Measurements from ENCODE around the gene SUGT1.
"Not testable (repeated sequence)": the region's sequence is repeated elsewhere in the genome, so short reads cannot be mapped to it uniquely, and the experiment has no call there.

SUGT1 gene

DNA sequence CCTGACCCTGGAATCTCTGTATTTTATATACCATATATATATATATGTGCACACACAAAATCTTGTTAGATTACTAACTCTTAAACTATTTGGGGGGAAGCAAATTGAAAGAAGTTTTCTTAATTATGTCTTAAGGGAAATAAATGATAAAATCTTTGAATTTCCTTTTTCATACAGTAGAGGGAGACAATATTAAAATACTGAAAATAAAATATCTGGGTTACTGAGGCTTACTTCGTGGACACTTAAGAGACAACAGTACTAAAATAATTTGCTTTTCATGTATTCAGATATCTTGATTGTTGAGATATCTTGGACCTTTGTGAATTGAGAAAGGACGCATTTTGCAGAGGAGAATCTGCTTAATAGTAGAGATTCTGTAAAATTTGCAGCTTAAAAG, 17.0 kb downstream of the SUGT1 start:
- no peak for DNase-seq (ENCODE audit: low spot score)

DNA sequence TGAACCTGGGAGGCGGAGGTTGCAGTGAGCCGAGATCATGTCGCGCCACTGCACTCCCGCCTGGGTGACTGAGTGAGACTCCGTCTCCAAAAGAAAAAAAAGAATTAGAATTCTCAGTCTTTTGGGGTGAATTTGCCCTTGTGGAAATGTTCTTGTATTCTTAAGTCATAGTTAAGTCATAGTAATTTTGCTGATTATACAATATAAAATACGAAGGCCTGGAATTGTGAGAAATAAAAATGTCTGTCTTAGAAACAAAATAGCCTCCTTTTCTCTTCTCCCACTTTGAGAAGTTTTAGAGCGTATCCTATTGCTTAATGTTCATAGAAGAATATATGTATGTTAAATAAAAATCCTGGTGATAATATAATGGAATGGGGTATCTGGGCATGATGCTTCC, 18.1 kb downstream of the SUGT1 start:
- no peak for DNase-seq (ENCODE audit: low spot score)

DNA sequence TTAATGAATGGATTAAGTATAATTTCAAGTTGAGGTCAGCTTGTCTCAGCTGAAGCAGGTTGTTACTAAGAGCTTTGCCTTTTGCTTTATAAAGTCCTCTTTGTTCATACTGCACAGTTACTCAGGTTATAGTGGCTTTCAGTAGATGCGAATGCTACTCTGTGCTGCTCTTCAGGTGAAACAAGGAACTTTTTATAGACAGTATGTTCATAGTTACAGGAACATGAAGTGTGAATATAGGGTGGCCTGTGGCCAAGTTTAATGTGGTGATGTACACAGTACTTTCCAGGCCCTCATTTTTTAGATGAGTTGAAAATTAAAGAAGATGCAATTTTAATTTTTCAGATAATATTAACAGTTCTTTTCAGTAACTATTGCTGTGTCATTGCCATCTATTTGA, 20.8 kb downstream of the SUGT1 start:
- DNase-seq (ENCODE audit: low spot score) = no peak

DNA sequence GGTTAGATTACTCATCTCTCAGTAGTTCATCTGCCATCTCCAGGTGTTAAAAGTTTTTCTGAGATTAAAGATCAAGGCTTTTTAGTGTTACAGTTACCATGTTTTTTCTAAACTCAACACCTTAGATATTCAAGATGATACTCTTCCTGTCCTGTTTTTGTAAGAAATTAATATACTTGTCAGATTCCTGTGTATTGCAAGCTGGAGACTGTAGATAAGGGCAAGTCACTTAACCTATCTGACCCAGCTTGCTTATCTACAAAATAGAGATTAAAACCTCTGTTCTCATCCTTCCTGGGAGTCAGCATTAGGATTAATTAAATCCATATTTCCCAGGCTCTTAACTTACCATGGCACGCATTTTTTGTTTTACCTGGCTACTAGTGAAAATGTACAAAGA, 25.2 kb downstream of the SUGT1 start:
- DNase-seq (ENCODE audit: low spot score) = no peak

DNA sequence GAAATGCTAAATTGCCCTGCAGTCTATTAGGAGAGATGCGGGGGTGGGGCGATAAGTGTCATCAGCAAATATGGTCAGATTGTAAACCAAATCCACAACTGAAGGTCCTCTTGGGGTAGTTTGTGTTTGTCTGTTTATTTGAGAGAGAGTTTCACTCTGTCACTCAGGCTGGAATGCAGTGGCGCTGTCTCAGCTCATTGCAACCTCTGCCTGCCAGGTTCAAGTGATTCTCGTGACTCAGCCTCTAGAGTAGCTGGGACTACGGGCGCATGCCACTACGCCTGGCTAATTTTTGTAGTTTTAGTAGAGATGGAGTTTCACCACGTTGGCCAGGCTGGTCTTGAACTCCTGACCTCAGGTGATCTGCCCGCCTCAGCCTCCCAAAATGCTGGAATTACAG, 33.2 kb downstream of the SUGT1 start:
- DNase-seq (ENCODE audit: low spot score) = not testable (repeated sequence)

DNA sequence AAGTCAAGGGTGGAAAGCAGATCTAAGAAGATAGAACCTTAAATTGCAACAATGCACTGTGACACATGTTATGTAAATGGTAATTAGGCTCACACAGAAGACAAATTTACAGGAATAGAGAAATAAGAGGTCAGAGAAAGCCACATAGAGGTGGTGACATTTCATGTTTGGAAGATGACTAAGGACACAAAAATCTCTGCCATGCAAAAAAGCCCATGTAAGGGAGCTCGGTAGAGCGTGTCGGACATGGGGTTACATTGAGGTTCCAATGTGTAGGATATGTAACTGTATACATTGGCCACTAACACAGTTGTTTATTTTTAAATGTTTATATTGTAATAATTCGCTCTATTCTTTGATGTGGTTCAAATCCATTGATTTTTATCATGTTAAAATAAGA, 33.7 kb downstream of the SUGT1 start:
- DNase-seq (ENCODE audit: low spot score) = no peak

DNA sequence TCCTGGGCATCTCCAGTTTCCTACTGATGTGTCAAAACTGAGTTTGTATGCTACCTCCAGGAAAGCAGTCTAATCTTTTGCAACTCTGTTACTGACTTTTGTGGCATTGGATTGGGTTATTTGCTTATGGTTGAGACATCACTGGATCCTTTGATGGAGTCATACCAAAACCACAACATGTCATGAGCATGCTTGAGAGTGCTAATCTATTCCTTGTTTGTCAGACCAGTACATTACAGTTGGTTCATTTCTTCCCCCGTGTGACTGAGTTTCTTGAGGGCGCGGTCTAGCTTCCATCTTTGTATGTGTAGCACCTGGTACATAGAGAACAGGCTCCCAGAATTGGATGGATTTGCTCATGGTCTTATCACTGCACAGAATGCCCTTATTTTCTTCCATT, 43.2 kb downstream of the SUGT1 start:
- peak; percentile 14 for DNase-seq (ENCODE audit: low spot score)

DNA sequence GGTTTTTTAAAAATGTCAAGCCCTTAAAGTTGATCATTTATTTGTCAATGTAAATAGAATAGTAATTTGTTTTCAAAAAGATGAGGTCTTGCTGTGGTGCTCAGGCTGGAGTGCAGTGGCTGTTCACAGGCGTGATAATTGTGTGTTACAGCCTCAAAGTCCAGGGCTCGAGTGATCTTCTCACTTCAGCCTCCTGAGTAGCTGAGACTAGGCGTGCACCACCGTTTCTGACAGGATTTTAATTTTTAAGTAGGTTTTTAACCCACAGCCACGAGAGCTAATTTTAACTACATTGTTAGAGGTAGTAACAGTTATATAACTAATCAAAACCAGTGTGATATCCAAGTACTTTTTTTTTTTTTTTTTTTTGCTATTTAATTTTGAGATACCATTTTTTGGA, 43.9 kb downstream of the SUGT1 start:
- no peak for DNase-seq (ENCODE audit: low spot score)

DNA sequence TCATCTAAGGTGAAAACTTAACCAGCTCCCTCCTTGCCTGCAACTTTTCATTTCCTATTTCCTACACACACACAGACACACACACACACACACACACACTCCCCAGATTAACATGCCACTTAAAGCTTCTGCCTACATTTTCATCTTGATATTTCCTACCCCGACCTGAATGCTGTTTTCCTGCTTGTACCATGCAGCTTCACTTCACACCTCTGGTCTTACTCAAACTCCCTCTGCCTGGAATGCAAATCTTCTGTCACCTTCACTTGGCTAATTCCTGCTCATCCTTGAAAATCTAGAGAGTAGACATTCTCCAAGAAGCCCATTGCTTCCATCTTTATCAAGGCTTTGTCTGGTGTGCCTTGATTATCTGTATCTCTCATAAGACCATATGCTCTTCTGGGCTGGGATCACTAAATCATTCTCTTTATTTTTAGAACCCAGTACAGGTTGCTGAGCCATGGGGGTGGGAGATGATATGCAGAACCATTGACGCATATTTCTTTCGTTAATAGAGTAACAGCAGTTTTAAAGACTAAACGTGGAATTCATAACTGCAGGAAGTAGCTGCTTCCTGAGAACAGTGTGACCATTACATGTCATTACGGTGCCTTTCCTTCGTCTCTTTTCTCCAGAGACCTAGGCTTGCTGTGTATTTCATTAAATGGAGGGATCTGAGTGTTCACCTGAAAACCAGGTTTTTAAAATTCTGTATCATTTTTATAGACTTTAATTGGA, 49.3 kb downstream of the SUGT1 start:
- DNase-seq (ENCODE audit: low spot score) = no peak

DNA sequence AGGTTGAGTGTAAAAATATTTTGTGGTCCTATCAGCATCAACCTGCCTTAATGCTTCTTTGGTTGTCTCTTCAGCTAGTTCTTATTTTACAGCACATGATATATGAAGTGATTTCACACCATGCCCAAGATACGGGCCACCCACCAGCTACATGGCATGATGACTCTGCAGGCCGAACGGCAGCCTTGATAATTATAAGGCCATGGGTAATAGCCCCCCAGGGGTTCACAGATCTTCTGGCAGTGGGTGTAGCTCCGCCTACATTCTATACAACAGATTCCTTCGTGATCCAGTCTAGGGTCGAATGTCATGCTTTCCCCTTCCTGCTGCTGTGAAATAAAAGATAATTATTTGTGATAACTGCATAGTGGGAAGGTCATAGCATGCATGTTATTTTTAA, 50.8 kb downstream of the SUGT1 start:
- no peak for DNase-seq (ENCODE audit: low spot score)

DNA sequence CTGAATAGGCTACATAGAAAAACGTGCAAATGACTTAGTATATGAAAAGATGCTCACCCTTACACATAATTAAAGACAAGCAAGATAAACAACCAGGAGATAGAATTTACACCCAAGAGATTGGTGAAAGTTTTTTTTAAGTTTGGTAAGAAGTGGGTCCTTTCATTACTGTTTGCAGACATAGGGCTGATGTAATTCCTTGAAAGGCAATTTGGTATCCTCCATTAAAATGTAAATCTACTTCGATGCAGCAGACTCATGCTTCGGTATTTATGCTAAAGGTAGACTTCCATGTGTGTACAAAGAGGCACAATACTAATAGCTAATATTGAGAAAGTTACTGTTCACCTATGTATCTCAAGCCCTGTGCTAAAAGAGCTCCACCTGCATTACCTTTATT, 53.4 kb downstream of the SUGT1 start:
- DNase-seq (ENCODE audit: low spot score) = no peak

DNA sequence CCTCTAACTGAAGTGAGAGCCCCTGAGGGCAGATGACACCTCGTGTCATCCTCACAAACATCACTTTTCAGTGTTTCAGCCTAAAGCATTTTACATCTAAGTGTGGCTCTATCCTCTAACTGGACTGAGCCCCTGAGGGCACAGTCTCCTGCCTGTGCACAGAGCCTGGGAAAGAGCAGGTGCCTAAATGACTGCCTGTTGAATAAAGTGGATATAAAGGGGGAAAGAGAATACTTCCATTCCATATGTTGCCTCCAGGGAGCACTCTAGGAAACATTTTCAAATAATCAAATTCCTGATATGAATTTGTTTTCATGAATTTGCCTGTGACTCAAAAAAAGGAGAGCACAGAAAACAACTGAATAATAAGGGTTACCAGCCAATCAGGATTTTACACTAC, 54.7 kb downstream of the SUGT1 start:
- no peak for DNase-seq (ENCODE audit: low spot score)

DNA sequence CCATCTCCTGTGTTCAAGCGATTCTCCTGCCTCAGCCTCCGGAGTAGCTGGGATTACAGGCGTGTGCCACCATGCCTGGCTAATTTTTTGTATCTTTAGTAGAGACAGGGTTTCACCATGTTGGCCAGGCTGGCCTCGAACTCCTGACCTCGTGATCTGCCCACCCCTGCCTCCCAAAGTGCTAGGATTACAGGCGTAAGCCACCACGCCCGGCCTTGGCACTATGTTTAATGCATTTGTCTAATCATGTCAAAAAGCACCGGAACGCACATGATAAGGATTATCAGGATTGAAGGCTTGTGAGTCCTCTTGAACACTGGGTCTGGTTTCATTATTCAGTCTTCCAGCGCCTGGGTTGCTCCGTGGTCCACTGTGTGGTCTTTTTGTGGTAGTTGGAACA, 55.6 kb downstream of the SUGT1 start:
- not testable (repeated sequence) for DNase-seq (ENCODE audit: low spot score)

DNA sequence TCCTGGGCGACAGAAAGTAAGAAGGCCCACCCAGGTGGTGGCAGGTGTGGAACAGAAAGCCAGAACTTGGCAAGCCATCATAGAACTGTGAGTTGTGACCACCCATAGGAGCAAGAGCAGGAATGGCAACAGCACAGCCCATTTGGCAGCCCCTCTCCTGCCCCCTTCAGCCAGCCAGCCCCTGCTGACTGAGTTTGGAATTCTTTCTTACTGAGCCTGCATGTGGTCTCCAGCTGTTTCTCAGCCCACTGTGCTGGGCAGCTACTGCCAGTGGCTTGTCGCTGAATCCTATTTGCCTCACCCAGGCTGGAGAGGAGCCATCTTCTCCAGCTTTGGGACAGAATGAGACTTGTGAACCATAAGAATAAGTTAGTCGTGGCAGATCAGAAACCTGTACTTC, 58.6 kb downstream of the SUGT1 start:
- no peak for DNase-seq (ENCODE audit: low spot score)

DNA sequence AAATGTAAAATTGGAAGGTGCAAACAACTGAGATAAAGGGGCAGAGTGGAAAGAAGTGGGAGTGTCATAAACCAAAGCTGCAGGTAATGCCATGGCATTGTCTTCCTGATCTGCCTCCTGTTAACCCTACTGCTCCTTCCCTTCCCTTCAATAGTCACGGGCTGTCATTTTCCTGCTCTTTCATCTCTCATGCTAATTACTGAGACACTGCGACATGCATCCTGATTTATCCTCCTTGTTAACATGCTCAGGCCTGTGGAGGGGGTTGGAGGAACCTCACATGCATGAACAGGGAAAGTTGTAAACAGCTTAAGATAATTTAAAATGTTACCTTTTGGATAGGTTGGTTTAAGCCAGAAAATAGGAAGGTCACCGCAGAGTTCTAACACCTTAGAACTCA, 59.7 kb downstream of the SUGT1 start:
- no peak for DNase-seq (ENCODE audit: low spot score)

DNA sequence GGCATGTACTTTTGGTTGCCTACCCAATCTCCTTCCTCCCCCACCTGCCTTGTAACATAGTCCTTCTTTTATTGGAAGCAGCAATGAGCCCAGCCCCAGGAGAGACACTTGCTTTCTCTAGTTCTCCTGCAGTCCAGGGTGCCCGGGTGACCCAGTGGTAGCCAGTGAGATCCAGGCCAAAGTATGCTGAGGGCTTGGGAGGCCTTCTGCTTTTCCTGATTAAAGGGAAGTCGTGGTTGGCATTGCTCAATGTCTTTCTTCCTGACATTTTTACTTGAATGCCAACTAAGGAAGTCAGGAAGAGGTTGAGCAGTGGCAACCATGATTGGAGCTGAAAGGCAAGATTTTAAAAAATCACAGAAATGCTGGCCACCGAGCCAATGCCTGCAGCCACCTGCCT, 61.3 kb downstream of the SUGT1 start:
- DNase-seq (ENCODE audit: low spot score) = no peak

DNA sequence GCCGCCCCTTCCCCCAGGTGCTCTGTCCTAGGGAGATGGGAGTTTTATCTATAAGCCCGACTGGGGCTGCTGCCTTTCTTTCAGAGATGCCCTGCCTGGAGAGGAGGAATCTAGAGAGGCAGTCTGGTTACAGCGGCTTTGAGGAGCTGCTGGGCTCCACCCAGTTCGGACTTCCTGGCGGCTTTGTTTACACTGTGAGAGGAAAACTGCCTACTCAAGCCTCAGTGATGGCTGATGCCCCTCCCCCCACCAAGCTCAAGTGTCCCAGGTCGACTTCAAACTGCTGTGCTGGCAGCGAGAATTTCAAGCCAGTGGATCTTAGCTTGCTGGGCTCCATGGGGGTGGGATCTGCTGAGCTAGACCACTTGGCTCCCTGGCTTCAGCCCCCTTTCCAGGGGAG, 68.3 kb downstream of the SUGT1 start:
- not testable (repeated sequence) for DNase-seq (ENCODE audit: low spot score)

DNA sequence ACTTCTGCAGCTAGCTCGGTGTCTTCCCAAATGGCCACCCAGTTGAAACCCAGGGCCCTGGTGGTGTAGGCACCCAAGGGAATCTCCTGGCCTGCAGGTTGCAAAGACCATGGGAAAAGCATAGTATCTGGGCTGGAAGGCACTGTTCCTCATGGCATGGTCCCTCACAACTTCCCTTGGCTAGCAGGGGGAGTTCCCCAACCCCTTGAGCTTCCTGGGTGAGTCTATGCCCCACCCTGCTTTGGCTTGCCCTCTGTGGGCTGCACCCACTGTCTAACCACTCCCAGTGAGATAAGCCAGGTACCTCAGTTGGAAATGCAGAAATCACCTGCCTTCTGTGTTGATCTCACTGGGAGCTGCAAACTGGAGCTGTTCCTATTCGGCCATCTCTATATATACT, 68.7 kb downstream of the SUGT1 start:
- DNase-seq (ENCODE audit: low spot score) = not testable (repeated sequence)

DNA sequence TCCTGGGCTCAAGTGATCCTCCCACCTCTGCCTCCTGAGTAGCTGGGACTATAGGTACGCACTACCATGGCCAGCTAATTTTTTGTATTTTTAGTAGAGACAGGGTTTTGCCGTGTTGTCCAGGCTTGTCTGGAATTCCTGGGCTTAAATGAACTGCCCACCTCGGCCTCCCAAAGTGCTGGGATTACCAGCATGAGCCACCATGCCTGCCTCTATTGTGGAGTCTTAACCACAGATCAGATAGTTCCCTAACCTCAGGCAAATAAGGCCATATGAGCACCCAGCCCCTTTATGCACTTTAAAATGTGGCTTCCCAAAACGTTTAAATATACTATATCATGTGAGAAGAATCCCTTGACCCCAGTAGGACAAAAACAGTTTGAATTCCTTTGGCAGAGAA, 70.5 kb downstream of the SUGT1 start:
- DNase-seq (ENCODE audit: low spot score) = no peak

DNA sequence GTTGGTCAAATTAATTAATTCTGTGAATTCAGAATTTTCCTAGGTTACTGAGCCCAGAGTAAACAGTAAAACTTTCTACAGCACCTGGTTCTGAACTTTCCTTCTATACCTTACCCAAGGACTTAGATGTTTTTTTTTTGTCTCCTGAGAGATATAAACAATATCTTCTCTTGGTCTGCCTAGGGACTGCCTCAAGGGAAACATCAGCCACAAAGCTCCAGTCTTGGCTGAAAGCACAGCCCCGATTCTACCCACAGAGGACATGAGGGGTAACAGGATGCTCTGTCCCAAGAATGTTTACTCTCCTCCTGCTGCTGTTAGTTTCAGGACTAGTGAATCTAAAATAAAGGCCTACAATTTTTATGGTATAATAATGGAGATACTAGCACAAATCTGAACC, 72.7 kb downstream of the SUGT1 start:
- DNase-seq (ENCODE audit: low spot score) = no peak

DNA sequence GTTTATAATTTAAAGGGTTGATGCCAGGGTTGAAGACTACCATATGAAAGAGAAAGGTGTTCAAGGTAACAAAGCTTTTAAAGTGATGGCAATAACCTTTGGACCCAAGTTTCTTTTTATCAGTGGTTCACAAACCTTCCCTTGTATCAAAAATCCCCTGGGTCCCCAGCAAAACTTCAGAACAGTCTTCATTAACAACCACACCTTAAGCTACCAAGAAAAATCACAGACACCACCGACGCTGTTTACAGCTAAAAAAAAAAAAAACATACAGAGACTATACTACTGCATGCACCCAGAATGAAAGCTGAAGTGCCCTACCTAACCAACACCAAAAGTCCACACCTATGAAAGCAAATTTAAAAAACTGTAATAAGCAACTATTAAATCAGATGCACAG, 73.6 kb downstream of the SUGT1 start:
- DNase-seq (ENCODE audit: low spot score) = no peak

DNA sequence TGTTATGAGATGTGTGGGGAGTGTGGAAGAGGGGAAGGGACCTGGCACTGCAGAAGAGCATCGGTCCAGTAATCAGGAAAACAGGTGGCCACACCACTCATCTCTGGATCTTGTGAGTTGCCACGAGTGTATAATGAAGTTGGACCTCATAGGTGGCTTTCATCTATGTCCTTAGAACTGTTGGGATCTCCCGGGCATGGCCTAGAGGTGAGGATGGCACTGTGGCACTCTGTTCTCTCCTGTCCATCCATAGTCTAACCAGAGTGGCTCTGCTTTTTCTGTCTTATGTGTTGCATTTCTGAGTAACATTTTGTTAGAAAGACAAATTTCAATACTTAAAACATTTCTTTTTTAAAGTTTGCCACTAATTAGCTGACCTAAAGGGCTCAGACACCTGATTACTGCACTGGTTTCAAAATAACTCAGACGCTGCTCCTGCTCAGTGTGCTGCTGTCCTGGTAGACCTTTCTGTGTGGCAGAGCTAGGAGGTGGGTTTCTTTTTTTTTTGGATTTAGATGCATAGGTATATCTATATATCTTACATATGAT, 81.5 kb downstream of the SUGT1 start:
- no peak for DNase-seq (ENCODE audit: low spot score)

DNA sequence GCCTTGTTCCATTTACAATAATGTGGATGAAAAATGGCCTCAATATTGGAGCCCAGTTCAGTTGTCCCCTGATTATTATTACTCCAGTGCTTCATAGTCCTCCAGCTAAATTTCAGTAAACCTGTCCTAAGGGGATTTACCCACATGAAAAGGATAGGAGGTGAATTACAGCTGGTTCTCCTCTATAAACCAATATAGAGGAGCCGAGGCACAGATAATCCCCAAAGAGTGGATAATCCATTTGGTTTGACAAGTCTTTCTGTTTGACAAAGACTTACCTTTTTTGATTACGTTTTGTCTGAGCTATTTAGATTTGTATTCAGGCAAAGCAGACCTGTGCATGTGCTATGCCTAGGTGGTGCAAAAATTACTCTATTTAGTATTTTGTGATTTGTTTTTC, 84.3 kb downstream of the SUGT1 start:
- DNase-seq (ENCODE audit: low spot score) = no peak

DNA sequence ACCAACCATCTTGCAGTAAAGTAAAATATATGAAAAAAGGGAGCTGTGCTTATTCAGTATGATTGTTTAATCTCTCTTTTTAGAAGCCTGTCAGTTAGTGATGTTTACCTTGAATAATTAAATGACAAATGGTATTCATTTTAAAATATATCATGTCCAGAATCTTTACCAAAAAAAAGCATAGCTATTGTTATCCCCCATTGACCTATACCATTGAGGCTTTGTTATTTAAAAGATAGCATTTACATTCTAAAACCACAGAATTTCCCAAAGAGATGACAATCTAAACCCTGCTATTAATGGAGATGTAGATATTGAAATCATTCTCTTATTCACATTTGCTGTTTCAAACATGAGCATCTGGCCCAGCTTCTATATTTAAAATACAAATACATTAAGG, 84.8 kb downstream of the SUGT1 start:
- DNase-seq (ENCODE audit: low spot score) = no peak

All from AG08395 (cell line).